Measurements from ENCODE around the gene RMND5B.
"Not testable (repeated sequence)": the region's sequence is repeated elsewhere in the genome, so short reads cannot be mapped to it uniquely, and the experiment has no call there.

Gene RMND5B

GRCh38 chr5:178192244-178192643 is 61.4 kb downstream of the RMND5B start:
- H3K4me3 ChIP-seq (ENCODE audit: low read depth, low read length), result no peak overlapping the region
- in situ Hi-C loops (cut with HindIII; ENCODE audit: low sequenced_read_pairs), result no loop called here
- DNase-seq (ENCODE audit: low read depth, low spot score), result no peak

GRCh38 chr5:178192787-178193186 is 62.0 kb downstream of the RMND5B start:
- in situ Hi-C loops (cut with HindIII; ENCODE audit: low sequenced_read_pairs), result no loop called here
- TF ChIP-seq CTCF (IDR thresholded peaks at IDR 0.05; ENCODE audit: low read depth, low read length), result no peak
- DNase-seq (ENCODE audit: low read depth, low spot score), result no peak
- no peak overlapping the region for H3K4me3 ChIP-seq (ENCODE audit: low read depth, low read length)

More at GRCh38 chr5:178192244-178192643, 61.4 kb downstream of the RMND5B start:
- TF ChIP-seq CTCF (IDR thresholded peaks at IDR 0.05; ENCODE audit: low read depth, low read length), result no peak

GRCh38 chr5:178193251-178193809 is 62.5 kb downstream of the RMND5B start:
- H3K4me3 ChIP-seq (ENCODE audit: low read depth, low read length), result no peak overlapping the region
- no peak for DNase-seq (ENCODE audit: low read depth, low spot score)
- TF ChIP-seq CTCF (IDR thresholded peaks at IDR 0.05; ENCODE audit: low read depth, low read length), result no peak
- in situ Hi-C loops (cut with HindIII; ENCODE audit: low sequenced_read_pairs), result no loop called here

GRCh38 chr5:178194026-178194425 is 63.2 kb downstream of the RMND5B start:
- in situ Hi-C loops (cut with HindIII; ENCODE audit: low sequenced_read_pairs), result no loop called here
- no peak for DNase-seq (ENCODE audit: low read depth, low spot score)
- no peak overlapping the region for H3K4me3 ChIP-seq (ENCODE audit: low read depth, low read length)
- no peak for TF ChIP-seq CTCF (IDR thresholded peaks at IDR 0.05; ENCODE audit: low read depth, low read length)

- no peak overlapping the region for H3K4me3 ChIP-seq (ENCODE audit: low read depth, low read length)
- DNase-seq (ENCODE audit: low read depth, low spot score), result no peak
- in situ Hi-C loops (cut with HindIII; ENCODE audit: low sequenced_read_pairs), result no loop called here
- TF ChIP-seq CTCF (IDR thresholded peaks at IDR 0.05; ENCODE audit: low read depth, low read length), result no peak
These were observed 65.5 kb downstream of the RMND5B start for GRCh38 chr5:178196281-178196812.

- no peak overlapping the region for H3K4me3 ChIP-seq (ENCODE audit: low read depth, low read length)
- no peak for DNase-seq (ENCODE audit: low read depth, low spot score)
- in situ Hi-C loops (cut with HindIII; ENCODE audit: low sequenced_read_pairs), result no loop called here
- peak; percentile 46 for TF ChIP-seq CTCF (IDR thresholded peaks at IDR 0.05; ENCODE audit: low read depth, low read length)
These were observed 66.2 kb downstream of the RMND5B start for GRCh38 chr5:178196986-178197385.

- in situ Hi-C loops (cut with HindIII; ENCODE audit: low sequenced_read_pairs); H3K4me3 ChIP-seq (ENCODE audit: low read depth, low read length); DNase-seq (ENCODE audit: low read depth, low spot score): not testable (repeated sequence)
These were observed 67.3 kb downstream of the RMND5B start for GRCh38 chr5:178198151-178198550.

Data from astrocyte of the spinal cord (primary cell).